OCI-LY7 (cell line): ENCODE results near the gene CLSTN1.

Experiments
- EZH2phosphoT487 ChIP-seq: fragments of 200-600 bp; sonication (generic); IDR thresholded peaks from 2 replicates; pipeline ENCODE4 v1.6.1; 2018; ENCODE audit warnings: low read depth, borderline replicate concordance, mild to moderate bottlenecking, mixed run types, antibody characterized with exemption, low read length, moderate library complexity, mixed read lengths
- TF ChIP-seq, protein P1 (sequence below): fragments of 200-600 bp; sonication (generic); conservative IDR thresholded peaks from 2 replicates; pipeline ENCODE4 v1.5.1; 2014; ENCODE audit warnings: mild to moderate bottlenecking, antibody characterized with exemption, low read length, moderate library complexity, mixed read lengths

DNA sequence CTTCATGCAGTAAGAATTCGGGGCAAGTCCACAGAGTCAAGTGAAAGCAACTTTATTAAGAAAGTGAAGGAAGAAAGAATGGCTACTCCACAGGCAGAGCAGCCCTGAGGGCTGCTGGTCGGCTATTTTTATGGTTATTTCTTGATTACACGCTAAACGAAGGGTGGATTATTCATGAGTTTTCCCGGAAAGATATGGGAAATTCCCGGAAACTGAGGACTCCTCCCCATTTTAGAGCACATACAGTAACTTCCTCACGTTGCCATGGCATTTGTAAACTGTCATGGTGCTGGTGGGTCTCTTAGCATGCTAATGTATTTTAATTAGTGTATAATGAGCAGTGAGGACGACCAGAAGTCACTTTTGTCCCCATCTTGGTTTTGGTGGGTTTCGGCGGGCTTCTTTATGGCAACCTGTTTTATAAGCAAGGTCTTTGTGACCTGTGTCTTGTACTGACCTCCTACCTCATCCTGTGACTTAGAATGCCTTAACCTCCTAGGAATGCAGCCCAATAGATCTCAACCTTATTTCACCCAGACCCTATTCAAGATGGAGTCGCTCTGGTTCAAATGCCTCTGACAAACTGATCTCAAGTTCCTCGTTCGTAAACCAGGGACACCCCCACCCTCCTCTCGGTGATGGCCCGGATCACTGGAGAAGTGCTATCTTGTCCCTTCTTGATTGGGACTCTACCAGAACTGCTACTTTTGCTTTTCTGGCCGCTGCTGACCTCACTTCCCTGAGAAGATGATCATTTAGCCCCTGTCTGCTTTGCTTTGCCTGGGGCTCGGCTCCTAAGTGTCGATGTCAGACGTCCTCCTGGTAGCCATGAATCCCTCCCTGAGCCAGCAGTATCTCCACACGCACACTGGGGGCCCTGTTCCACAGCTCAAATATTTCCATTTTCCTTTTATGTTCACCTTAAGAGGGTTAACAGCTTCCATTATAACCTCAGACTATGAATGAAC is 48.8 kb downstream of the CLSTN1 start:
- TF ChIP-seq, protein P1, sequence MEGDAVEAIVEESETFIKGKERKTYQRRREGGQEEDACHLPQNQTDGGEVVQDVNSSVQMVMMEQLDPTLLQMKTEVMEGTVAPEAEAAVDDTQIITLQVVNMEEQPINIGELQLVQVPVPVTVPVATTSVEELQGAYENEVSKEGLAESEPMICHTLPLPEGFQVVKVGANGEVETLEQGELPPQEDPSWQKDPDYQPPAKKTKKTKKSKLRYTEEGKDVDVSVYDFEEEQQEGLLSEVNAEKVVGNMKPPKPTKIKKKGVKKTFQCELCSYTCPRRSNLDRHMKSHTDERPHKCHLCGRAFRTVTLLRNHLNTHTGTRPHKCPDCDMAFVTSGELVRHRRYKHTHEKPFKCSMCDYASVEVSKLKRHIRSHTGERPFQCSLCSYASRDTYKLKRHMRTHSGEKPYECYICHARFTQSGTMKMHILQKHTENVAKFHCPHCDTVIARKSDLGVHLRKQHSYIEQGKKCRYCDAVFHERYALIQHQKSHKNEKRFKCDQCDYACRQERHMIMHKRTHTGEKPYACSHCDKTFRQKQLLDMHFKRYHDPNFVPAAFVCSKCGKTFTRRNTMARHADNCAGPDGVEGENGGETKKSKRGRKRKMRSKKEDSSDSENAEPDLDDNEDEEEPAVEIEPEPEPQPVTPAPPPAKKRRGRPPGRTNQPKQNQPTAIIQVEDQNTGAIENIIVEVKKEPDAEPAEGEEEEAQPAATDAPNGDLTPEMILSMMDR = no peak
- no peak for TF ChIP-seq EZH2phosphoT487
